HG03159 (cell line): Measurements from ENCODE around the gene SLC9A1.

Source experiments
- ATAC-seq: cut with Tn5 transposase; IDR thresholded peaks from one replicate; pipeline ENCODE4 v1.9.1; 2021; ENCODE audit warnings: mild to moderate bottlenecking, moderate library complexity; ENCODE audit not compliant: unreplicated experiment

SLC9A1 gene

DNA sequence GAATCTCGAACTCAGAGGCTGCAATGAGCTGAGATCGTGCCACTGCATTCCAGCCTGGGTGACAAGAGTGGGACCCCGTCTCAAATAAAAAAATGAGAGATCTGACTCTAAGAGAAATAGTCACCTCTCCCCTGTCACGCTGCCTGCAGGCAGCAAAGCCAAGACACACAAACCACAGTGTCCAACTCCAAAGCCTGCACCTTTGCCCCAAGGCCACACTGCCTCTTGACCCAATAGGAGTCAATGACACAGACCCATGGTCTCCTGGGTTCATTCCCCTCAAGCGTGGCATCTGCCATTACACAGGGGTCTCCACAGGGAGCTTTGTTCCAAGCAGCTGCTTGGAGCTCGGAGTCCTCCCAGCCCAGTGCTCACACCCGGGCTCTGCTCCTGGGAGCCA lies 46.3 kb downstream of the SLC9A1 start:
- no peak for ATAC-seq

DNA sequence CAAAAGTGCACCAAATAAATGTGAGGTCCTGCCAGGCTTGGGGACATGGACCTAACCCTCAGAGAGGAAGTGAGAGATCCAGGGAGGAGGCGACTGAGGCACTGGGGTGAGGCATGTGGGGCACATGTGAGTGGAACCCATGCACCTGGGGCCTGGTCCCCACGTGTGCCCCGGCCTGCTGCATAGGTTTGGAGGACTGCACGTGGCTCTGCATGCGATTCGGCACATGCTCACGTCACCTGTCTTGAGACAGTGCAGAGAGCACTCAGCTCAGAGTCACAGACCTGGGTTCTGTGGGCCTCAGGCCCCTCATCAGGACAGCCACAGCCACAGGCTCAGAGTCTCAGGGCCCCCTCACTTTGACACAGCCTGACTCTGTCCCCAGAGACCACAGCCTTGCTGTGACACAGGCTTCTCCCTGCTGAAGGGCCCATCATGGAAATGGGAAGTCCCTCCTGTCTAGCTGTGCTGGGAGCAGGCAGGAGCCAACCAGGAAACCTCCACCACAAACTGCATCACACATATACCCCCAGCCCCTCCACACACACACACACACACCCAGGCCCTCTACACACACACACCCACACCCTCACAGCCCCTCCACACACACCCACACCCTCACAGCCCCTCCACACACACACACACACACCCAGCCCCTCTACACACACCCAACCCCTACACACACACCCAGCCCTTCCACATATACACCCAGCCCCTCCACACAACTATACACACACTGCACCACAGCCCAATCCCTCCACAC lies 48.2 kb downstream of the SLC9A1 start:
- no peak for ATAC-seq

GRCh38 chr1:27105018-27105417 lies 49.9 kb downstream of the SLC9A1 start:
- no peak for ATAC-seq

- ATAC-seq: no peak
Observed at GRCh38 chr1:27103498-27103897, 51.4 kb downstream of the SLC9A1 start.

GRCh38 chr1:27102707-27103468 lies 52.0 kb downstream of the SLC9A1 start:
- no peak for ATAC-seq

DNA sequence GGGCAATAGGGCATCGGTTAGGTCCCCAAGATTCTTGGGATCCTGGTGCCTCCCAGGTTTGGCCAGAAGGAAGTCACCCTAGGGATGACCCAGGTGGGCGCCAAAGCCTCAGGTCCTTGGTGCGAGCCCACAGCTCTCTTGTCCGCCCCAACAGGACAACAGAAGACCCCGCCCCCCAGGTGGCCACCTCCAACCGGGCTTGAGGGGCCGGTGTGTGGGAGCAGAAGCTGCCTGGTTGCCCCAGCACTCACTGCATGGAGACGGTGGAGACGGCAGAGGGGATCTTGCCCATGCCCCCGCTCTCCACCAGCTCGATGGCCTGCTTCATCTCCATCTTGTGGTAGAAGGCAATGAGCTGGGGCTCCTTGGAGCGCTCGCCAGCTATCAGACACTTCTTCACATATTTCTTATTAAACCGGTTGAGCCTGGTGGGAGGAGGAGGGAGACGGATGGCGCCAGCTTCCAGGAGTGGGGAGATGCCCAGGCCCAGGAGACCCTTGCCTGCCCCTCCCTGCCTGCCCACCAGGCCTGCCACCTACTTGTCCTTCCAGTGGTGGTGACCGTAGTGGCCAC lies 52.7 kb downstream of the SLC9A1 start:
- ATAC-seq: no peak

GRCh38 chr1:27101696-27102095 lies 53.2 kb downstream of the SLC9A1 start:
- ATAC-seq: no peak

GRCh38 chr1:27101054-27101491 lies 53.9 kb downstream of the SLC9A1 start:
- no peak for ATAC-seq

DNA sequence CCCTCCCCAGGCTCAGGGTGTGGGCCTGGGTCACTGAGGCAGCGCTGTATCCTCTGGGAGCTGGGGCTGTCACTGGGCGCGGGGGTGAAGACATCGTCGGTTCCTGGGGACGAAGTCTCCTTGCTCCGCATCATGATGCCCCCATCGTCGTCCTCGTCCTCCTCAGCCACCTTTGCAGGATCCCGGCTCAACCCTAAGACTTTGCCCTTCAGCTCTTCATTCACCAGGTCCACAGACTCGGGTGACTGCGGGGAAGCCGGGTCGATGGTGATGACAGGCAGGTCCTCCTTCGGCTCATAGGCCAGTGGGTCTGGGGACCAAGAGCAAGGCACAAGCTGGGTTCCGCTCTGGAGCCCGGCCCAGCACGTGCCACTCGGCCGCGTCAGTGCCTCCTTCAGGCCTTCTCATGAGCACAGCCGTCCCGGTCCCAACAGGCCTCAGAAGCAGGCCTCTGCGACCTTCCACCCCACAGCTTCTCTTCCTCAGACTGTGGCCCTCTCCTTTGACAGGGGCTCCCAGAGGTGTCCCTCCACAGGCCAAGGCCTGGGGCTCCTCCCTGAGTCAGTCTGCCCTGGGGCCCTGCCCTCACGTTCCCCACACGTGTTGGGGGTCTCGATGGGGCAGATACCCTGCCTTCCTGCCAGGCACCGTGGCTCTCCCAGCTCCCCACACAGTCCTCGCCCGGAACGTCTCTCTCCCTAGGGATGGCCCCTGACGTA lies 54.4 kb downstream of the SLC9A1 start:
- no peak for ATAC-seq

- ATAC-seq: no peak
Observed at GRCh38 chr1:27099587-27100334, 55.2 kb downstream of the SLC9A1 start.

GRCh38 chr1:27099135-27099586 lies 55.8 kb downstream of the SLC9A1 start:
- ATAC-seq: no peak

- ATAC-seq: no peak
Observed at GRCh38 chr1:27098431-27099134, 56.3 kb downstream of the SLC9A1 start.

DNA sequence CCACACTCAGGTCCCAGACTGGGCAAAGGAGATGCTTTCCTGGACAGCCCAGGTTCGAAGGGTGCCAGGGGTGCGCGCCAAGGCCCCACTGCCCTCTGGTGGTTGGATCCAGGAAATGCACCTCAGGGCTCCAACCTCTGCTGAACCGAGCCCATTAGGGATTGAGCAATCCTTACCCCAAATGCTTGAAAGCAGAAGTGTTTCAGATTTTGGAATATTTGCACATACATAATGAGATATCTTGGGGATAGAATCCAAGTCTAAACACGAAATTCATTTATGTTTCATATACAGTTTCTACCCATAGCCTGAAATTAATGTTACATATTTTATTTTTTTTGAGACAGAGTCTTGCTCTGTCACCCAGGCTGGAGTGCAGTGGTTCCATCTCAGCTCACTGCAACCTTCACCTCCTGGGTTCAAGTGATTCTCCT lies 57.4 kb downstream of the SLC9A1 start:
- ATAC-seq: no peak

GRCh38 chr1:27095576-27095975 lies 59.3 kb downstream of the SLC9A1 start:
- ATAC-seq: no peak

- ATAC-seq: no peak
Observed at GRCh38 chr1:27092888-27093287, 62.0 kb downstream of the SLC9A1 start.

DNA sequence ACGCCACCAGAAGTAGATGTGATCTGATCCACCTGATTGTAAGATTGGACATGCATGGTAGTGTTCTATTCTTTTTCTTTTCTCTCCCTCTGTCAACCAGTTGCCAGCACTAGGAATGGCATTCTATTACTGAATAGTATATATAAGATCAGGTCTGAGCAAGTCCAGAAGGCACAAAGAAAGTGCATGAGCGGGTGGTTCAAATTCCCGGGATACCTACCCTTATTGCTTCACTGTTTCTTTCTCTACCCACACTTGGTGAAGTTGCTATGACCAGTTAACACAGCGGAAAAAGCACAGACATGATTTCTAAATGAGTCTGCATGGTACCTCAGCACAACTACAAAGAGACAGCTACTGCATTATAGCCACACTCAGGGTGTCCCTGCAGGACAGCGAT lies 64.0 kb downstream of the SLC9A1 start:
- no peak for ATAC-seq

DNA sequence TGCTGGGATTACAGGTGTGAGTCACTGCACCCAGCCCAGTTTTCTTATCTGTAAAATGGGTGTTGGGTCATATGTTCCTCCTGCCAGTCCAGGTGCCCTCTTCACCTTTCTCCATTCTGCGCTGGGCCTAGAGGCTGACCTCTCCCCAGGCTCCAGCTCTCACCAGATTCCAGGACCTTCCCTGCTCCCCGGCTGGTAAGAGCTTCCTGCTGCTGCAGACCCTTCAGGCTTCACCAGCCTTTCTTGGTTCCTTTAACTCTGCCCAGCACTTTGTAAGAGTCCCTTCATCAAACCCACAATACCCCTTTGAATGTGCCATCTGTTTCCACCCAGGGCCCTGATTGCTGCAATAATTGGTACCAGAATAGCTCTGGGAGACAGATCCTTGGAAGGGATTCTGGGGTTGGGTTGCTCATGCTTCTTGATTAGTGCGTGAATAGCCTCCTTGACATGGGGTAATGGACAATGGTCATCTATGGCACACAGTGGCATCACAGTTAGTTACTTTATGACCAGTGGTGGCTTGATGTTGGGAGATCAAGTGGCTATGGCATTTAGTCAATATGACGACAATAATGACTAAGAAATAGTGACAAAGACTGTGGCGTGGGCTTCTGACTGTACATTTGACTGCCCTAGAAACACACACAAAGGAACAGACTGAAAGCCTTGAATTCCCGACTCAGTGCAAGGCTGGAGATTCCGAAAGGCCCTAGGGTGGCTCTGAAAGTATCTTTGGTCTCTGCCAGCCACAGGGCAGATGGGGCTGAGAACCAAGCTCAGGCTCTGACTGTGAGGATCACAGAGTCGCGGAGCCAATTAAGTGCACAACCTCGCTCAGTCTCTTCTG lies 67.3 kb downstream of the SLC9A1 start:
- ATAC-seq: no peak

- no peak for ATAC-seq
Observed at GRCh38 chr1:27086628-27087027, 68.3 kb downstream of the SLC9A1 start.

DNA sequence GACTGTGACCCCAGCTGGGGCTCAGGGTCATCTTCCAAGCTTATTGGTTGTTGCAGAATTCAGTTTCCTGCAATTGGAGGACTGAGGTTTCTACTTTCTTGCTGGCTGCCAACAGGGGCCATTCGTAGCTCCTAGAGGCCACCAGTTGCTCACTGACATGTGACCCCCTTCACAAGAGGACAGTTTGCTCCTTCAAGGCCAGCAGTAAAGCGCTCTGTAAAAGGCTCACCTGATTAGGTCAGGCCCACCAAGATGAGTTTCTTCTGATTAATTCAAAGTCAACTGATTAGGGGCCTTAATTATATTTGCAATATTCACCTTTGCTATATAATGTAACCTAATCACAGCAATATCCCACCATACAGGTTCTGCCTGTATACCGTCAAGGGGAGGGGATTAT lies 68.9 kb downstream of the SLC9A1 start:
- ATAC-seq: no peak
